GM12891 (cell line): ENCODE measurements around the gene SATB1.

ENCODE experiments used
- DNase-seq: peaks from one replicate; pipeline ENCODE4 v3.0.0; 2011; ENCODE audit warnings: low spot score; ENCODE audit not compliant: insufficient read length
- FAIRE-seq: peaks from 2 replicates; lab custom pipeline; 2011; peaks lifted over from hg19 to GRCh38; lab: Jason Lieb, UNC
- PAX5 ChIP-seq: IDR thresholded peaks from 2 replicates; pipeline ENCODE4 v1.6.1; 2011; ENCODE audit warnings: low read length, moderate library complexity, mild to moderate bottlenecking; ENCODE audit not compliant: insufficient read depth, severe bottlenecking
- POLR2A ChIP-seq: IDR thresholded peaks from 2 replicates; pipeline ENCODE4 v1.6.1; 2011; ENCODE audit warnings: low read depth, low read length, control low read depth
- POLR2AphosphoS5 ChIP-seq: IDR thresholded peaks from 2 replicates; pipeline ENCODE4 v1.6.1; 2011; ENCODE audit warnings: low read depth, low read length, control low read depth
- POU2F2 ChIP-seq: IDR thresholded peaks from 2 replicates; pipeline ENCODE4 v1.6.1; 2011; ENCODE audit warnings: low read depth, mild to moderate bottlenecking, control low read depth, low read length, moderate library complexity
- SPI1 ChIP-seq: IDR thresholded peaks from 2 replicates; pipeline ENCODE4 v1.6.1; 2011; ENCODE audit warnings: low read depth, low read length, control low read depth
- TAF1 ChIP-seq: IDR thresholded peaks from 2 replicates; pipeline ENCODE4 v1.6.1; 2011; ENCODE audit warnings: low read depth, low read length, control low read depth

Gene SATB1

GRCh38 chr3:18419232-18419631, 5.9 kb downstream of the SATB1 start:
- DNase-seq (no peak), FAIRE-seq (no peak)
- no peak for TF ChIP-seq POLR2A
- TF ChIP-seq TAF1, result no peak

GRCh38 chr3:18417904-18418572, 7.1 kb downstream of the SATB1 start:
- TF ChIP-seq POLR2A (no peak), SPI1 (no peak), TAF1 (no peak), PAX5 (no peak), POLR2AphosphoS5 (no peak), POU2F2 (no peak)
- no peak for FAIRE-seq

GRCh38 chr3:18416332-18416731, 8.8 kb downstream of the SATB1 start:
- TF ChIP-seq PAX5 (no peak), POU2F2 (no peak), SPI1 (no peak), POLR2AphosphoS5 (no peak), POLR2A (no peak), TAF1 (no peak)
- no peak for DNase-seq
- FAIRE-seq, result no peak

More at GRCh38 chr3:18417904-18418572, 7.1 kb downstream of the SATB1 start:
- DNase-seq, result no peak

GRCh38 chr3:18415839-18416238, 9.3 kb downstream of the SATB1 start:
- FAIRE-seq (no peak), DNase-seq (no peak)
- TF ChIP-seq POLR2A (no peak), SPI1 (no peak), PAX5 (no peak), TAF1 (no peak), POU2F2 (no peak), POLR2AphosphoS5 (no peak)

DNA sequence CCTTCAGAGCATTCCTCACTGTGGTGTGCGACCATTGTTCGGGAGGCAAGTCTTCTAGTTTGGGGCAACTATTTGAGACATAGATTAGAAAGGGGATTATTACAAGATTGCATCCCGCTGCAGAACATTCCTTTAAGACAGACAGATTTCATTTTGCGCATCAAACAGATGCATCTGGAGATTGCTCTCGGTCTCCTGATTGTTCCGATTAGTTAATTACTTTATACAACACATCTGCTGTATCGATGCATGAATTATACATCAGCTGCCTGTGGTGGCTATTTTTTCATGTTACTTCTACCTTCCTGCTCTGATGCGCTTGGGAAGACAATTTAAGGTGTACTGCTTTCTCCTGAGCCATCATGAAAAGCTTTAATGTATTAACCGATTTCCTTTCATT, 10.0 kb downstream of the SATB1 start:
- no peak for FAIRE-seq
- no peak for TF ChIP-seq TAF1
- TF ChIP-seq POU2F2, result no peak
- no peak for TF ChIP-seq PAX5
- TF ChIP-seq SPI1, result no peak
- no peak for TF ChIP-seq POLR2AphosphoS5
- TF ChIP-seq POLR2A, result no peak
- no peak for DNase-seq

DNA sequence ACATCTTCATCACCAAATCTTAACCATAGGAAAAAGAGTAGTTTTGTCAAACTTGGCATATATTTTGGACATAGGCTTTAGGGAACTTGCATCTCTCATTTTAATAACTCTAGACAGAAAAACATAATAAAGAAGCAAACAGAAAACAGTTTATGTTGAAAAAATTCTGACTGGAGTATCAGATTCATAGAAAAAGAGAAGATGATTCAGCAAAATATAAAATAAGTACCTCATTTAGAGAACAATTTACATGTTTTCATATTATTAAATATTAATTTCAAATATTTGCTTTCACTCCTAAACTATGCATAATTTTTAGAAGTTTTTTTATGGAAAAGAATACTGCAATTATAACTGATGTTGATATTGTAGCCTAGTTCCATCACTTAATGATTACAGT, 12.5 kb downstream of the SATB1 start:
- TF ChIP-seq POLR2AphosphoS5, result no peak
- TF ChIP-seq TAF1, result no peak
- no peak for TF ChIP-seq PAX5
- no peak for TF ChIP-seq SPI1
- TF ChIP-seq POLR2A, result no peak
- no peak for TF ChIP-seq POU2F2
- DNase-seq (no peak), FAIRE-seq (no peak)

DNA sequence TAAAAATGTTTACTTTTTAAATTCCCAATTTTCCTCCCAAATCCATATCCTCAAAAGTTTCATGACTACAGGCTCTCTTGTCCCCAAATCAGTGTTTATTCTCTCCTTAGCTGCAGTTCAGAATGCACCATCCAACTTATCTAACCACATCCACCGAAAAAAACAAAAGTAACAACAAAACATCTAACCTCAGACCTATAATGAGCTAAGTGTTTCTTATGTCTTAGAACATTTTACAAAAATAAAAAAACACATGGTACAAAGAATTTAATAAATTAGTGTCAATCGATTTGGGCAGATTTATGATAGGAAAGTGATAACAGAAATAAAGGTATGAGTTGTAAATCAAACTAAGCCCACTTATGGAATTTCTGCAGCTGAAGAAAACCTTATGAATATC, 13.6 kb downstream of the SATB1 start:
- FAIRE-seq (no peak), DNase-seq (no peak)
- TF ChIP-seq SPI1 (no peak), TAF1 (no peak), PAX5 (no peak), POU2F2 (no peak), POLR2AphosphoS5 (no peak), POLR2A (no peak)

GRCh38 chr3:18410205-18410604, 14.9 kb downstream of the SATB1 start:
- FAIRE-seq, result no peak
- no peak for TF ChIP-seq TAF1
- TF ChIP-seq POLR2A, result no peak
- no peak for TF ChIP-seq POU2F2
- TF ChIP-seq SPI1, result no peak
- no peak for TF ChIP-seq PAX5
- TF ChIP-seq POLR2AphosphoS5, result no peak
- no peak for DNase-seq

DNA sequence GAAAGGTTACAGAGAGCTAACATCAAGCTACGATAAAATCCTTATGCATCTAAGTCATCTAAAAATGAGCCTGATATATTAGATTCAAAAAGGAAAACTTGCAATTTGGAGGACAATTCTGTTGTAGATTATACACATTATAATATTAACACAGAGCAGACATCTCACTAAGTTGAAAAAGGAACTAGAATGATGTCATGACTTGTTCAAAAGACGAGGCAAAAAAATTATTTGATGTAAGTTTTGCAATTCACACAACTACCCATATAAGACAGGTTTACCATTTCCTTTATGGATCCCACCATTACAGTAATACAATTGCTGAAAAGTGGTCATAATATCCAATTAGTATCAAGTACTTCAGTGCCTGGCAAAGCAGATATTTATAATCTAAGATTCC, 15.9 kb downstream of the SATB1 start:
- FAIRE-seq (no peak), DNase-seq (no peak)
- TF ChIP-seq PAX5, result no peak
- TF ChIP-seq POLR2AphosphoS5, result no peak
- no peak for TF ChIP-seq POU2F2
- no peak for TF ChIP-seq TAF1
- TF ChIP-seq SPI1, result no peak
- no peak for TF ChIP-seq POLR2A

DNA sequence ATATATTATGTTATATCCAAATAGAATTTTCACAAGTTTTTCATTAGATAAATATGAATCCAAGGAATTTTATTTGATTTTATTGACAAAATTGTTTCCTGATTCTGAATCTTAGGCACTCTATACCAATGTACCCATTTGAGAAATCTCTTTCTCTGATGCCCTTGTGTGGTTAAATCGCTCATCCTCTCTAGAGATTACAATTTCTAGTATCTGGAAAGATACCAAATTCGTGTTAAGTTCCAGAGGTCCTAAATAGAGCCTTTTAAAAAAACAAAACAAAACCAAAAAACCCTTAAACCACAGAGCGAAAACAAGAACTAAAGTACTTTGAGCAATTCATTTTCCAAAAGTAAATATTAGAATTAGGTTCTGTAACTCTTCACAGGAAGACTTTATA, 20.0 kb downstream of the SATB1 start:
- FAIRE-seq (no peak), DNase-seq (no peak)
- TF ChIP-seq SPI1 (no peak), POU2F2 (no peak), PAX5 (no peak), POLR2A (no peak)
